GM12892 (cell line): ENCODE measurements around the gene NAV2.
"Not testable (repeated sequence)": the region's sequence is repeated elsewhere in the genome, so short reads cannot be mapped to it uniquely, and the experiment has no call there.

Experiments used
- POLR2A ChIP-seq: IDR thresholded peaks from 2 replicates; pipeline ENCODE4 v1.6.1; 2011; ENCODE audit warnings: low read depth, low read length, control low read depth
- POLR2AphosphoS5 ChIP-seq: IDR thresholded peaks from 2 replicates; pipeline ENCODE4 v1.6.1; 2011; ENCODE audit warnings: low read depth, low read length, control low read depth

DNA sequence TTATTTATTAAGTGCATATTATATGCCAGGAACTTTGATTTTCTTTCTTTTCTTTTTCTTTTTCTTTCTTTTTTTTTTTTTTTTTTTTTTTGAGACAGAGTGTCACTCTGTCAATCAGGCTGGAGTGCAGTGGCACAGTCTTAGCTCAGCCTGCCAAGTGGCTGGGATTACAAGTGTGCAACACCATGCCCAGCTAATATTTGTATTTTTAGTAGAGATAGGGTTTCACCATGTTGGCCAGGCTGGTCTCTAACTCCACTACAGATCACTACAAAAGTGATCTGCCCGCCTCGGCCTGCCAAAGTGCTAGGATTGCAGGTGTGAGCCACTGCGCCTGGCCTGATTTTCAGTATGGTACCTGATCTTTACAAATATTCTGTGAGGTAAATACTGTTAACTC, 182.4 kb downstream of the NAV2 start:
- TF ChIP-seq POLR2AphosphoS5, POLR2A: not testable (repeated sequence)
